Stimulated activated naive B cell treated with anti-CD40 and anti-IgM and Interleukin-4, amounts not matched to agents 10 μg/mL and 1 μg/mL and 100 μg/mL, for 72 hours (primary cell): Measurements from ENCODE around the gene TPPP3.
"Not testable (repeated sequence)": the region's sequence is repeated elsewhere in the genome, so short reads cannot be mapped to it uniquely, and the experiment has no call there.

Source experiments
- ATAC-seq, 2 donors: fragments of 150-1000 bp; cut with Tn5 transposase; replicated peaks; 2 replicates each; pipeline ENCODE4 v1.10.0; 2021; ENCODE audit warnings: moderate library complexity in 1 of 2
- DNase-seq: peaks from one replicate; pipeline ENCODE4 v3.0.0; 2021
- H3K27ac Mint-ChIP-seq: one replicate; pipeline ENCODE4 v1.8.0; 2022; ENCODE audit warnings: mild to moderate bottlenecking, mixed read lengths
- H3K27me3 Mint-ChIP-seq, 2 donors: one replicate each; pipeline ENCODE4 v1.8.0; 2022; ENCODE audit warnings: mixed read lengths in 2 of 2
- H3K36me3 Mint-ChIP-seq, 2 donors: one replicate each; pipeline ENCODE4 v1.8.0; 2022; ENCODE audit warnings: mixed read lengths in 2 of 2, mild to moderate bottlenecking in 1 of 2
- H3K4me1 Mint-ChIP-seq, 2 donors: one replicate each; pipeline ENCODE4 v1.8.0; 2022; ENCODE audit warnings: mixed read lengths in 2 of 2, mild to moderate bottlenecking in 1 of 2
- H3K4me3 Mint-ChIP-seq, 2 donors: one replicate each; pipeline ENCODE4 v1.8.0; 2022; ENCODE audit warnings: mild to moderate bottlenecking in 2 of 2, mixed read lengths in 2 of 2, moderate library complexity in 1 of 2
- H3K9me3 Mint-ChIP-seq, 2 donors: one replicate each; pipeline ENCODE4 v1.8.0; 2022; ENCODE audit warnings: mixed read lengths in 2 of 2, mild to moderate bottlenecking in 1 of 2

TPPP3 gene

GRCh38 chr16:67419931-67420330 is 26.6 kb upstream of the TPPP3 start:
- peaks cover 7 to 13% of the 10 kb centered on the region in 2 donors for H3K4me1 Mint-ChIP-seq
- DNase-seq (no peak), ATAC-seq (no peak)
- H3K27ac Mint-ChIP-seq = no peak overlapping the region
- H3K9me3 Mint-ChIP-seq = no peaks in the 10 kb centered on the region
- peaks cover 22 to 49% of the 10 kb centered on the region in 2 donors for H3K27me3 Mint-ChIP-seq
- H3K4me3 Mint-ChIP-seq = no peak overlapping the region
- H3K36me3 Mint-ChIP-seq = no peaks in the 10 kb centered on the region

DNA sequence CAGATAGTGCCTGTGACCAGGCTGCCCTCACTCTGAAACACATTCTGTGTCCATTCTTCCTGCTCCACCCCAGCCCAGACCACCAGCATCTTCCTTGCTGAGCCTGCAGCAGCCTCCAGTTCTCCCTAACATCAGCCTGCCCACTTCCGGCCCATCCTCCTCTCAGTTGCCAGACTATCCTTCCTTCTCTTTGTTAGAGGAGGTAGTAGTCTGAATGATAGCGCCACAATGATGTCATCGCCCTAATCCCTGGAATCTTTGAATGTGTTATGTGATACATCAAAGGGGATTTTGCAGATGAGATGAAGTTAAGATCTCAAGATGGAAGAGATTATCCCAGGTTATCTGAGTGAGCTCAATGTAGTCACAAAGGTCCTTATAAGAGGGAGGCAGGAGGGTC is 26.2 kb upstream of the TPPP3 start:
- Mint-ChIP-seq H3K36me3 (no peaks in the 10 kb centered on the region), H3K9me3 (no peaks in the 10 kb centered on the region), H3K27ac (no peak overlapping the region), H3K27me3 (peaks cover 18 to 44% of the 10 kb centered on the region in 2 donors), H3K4me3 (no peak overlapping the region), H3K4me1 (peaks cover 9 to 16% of the 10 kb centered on the region in 2 donors)
- no peak for DNase-seq
- no peak for ATAC-seq

DNA sequence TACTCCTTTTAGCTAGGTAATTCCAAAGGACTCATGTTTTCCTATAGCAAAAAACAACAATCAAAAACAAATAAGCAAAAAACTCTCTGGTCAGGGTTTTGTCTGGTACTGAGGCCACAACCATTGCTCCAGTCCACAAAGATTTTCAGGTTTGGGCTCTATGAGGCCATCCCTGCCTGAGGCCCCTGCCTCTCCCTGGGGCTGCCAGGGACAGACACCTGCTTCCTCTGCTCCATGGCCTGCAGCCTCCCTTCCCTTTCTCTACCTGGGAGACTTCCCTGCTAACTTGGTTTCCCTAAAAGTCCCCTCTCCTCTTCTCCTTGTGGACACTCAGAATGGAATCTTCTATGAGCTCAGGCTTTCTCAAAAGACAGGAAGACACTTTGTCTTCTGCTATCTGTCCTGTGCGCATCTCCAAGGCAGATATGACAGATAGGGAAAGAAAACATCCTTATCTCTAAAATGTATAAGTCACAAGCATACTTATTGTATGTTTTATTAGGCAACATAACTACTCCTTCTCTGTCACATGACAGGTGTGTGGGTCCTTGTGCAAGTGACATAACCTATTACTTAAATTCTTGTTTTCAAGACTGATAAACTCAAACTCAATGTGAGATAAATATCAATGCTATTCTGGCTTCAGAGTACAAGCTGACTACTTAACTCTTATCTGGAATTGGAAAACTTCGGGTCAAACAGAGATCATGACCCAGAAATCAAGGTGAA is 24.2 kb upstream of the TPPP3 start:
- H3K27ac Mint-ChIP-seq = no peak overlapping the region
- H3K4me3 Mint-ChIP-seq = peak overlapping the region; percentile 28 to 59
- H3K36me3 Mint-ChIP-seq = no peaks in the 10 kb centered on the region
- H3K4me1 Mint-ChIP-seq = peaks cover 14 to 19% of the 10 kb centered on the region in 2 donors
- H3K9me3 Mint-ChIP-seq = no peaks in the 10 kb centered on the region
- H3K27me3 Mint-ChIP-seq = peaks cover 18 to 30% of the 10 kb centered on the region in 2 donors
- ATAC-seq = no peak
- no peak for DNase-seq

GRCh38 chr16:67415872-67416793 is 22.8 kb upstream of the TPPP3 start, which contains the start of gene ZDHHC1:
Gene ZDHHC1 (minus strand): TSS chr16:67416477. CDS start chr16:67407775, 8,702 bp downstream.
- Mint-ChIP-seq H3K36me3 (no peaks in the 10 kb centered on the region), H3K4me1 (peaks cover 14 to 19% of the 10 kb centered on the region in 2 donors), H3K9me3 (no peaks in the 10 kb centered on the region), H3K27me3 (peaks cover 18 to 27% of the 10 kb centered on the region in 2 donors), H3K4me3 (peak within 1 kb of the TSS; percentile 85 to 86), H3K27ac (peak within 1 kb of the TSS; percentile 56)
- DNase-seq (peak; percentile 63), ATAC-seq (peak; percentile 90 to 92)

DNA sequence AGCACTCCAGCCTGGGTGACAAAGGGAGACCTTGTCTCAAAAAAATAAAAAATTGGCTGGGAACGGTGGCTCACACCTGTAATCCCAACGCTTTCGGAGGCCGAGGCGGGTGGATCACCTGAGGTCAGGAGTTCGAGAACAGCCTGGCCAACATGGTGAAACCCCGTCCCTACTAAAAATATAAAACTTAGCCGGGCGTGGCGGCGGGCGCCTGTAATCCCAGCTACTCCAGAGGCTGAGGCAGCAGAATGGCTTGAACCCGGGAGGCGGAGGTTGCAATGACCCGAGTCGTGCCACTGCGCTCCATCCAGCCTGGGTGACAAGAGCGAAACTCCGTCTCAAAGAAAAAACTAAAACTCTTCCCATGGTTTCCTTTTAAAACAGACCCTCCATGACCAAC is 22.1 kb upstream of the TPPP3 start:
- H3K36me3 Mint-ChIP-seq, H3K27ac Mint-ChIP-seq, H3K9me3 Mint-ChIP-seq, DNase-seq, ATAC-seq: not testable (repeated sequence)
- H3K4me3 Mint-ChIP-seq = peak overlapping the region; percentile 74 to 85
- H3K27me3 Mint-ChIP-seq = peaks cover 18 to 27% of the 10 kb centered on the region in 2 donors
- peaks cover 14 to 19% of the 10 kb centered on the region in 2 donors for H3K4me1 Mint-ChIP-seq

- ATAC-seq = no peak
- DNase-seq = no peak
- Mint-ChIP-seq H3K9me3 (no peaks in the 10 kb centered on the region), H3K27me3 (peaks cover 13 to 19% of the 10 kb centered on the region in 2 donors), H3K36me3 (no peaks in the 10 kb centered on the region), H3K4me1 (peaks cover 14 to 19% of the 10 kb centered on the region in 2 donors), H3K4me3 (no peak overlapping the region), H3K27ac (no peak overlapping the region)
These were observed 20.9 kb upstream of the TPPP3 start for GRCh38 chr16:67413978-67414911.

GRCh38 chr16:67412294-67412693 is 19.0 kb upstream of the TPPP3 start:
- Mint-ChIP-seq H3K36me3 (no peaks in the 10 kb centered on the region), H3K27me3 (peaks cover 8 to 17% of the 10 kb centered on the region in 2 donors), H3K4me3 (no peak overlapping the region), H3K9me3 (no peaks in the 10 kb centered on the region), H3K4me1 (peaks cover 14 to 19% of the 10 kb centered on the region in 2 donors), H3K27ac (no peak overlapping the region)
- ATAC-seq (no peak), DNase-seq (no peak)

DNA sequence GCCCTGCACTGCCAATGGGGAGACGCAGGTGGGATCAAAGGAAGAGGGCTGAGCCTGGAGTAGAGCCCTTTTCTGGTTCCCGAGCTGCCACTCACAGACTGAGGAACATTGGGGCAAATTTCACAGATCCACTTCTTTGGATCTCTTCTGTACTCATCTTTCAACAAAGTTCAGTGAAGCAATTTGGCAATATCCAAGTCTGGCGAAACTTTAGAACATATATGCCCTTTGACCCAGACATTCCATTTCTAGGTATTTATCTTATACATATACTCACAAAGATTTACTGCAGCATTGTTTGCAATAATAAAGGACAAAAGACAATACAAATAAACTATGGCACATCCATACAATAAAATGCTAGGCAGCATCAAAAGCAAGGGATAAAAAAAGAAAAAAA is 18.0 kb upstream of the TPPP3 start:
- DNase-seq (no peak), ATAC-seq (no peak)
- Mint-ChIP-seq H3K9me3 (no peaks in the 10 kb centered on the region), H3K27me3 (peaks cover 4 to 10% of the 10 kb centered on the region in 2 donors), H3K36me3 (no peaks in the 10 kb centered on the region), H3K4me3 (no peak overlapping the region), H3K4me1 (peaks cover 10 to 13% of the 10 kb centered on the region in 2 donors), H3K27ac (no peak overlapping the region)

GRCh38 chr16:67409631-67410030 is 16.3 kb upstream of the TPPP3 start:
- Mint-ChIP-seq H3K9me3 (no peaks in the 10 kb centered on the region), H3K27me3 (peaks cover 0 to 4% of the 10 kb centered on the region in 2 donors), H3K4me1 (peaks cover 4 to 6% of the 10 kb centered on the region in 2 donors), H3K4me3 (no peak overlapping the region), H3K27ac (no peak overlapping the region), H3K36me3 (no peaks in the 10 kb centered on the region)
- DNase-seq (no peak), ATAC-seq (no peak)

GRCh38 chr16:67407788-67408452 is 14.6 kb upstream of the TPPP3 start:
- Mint-ChIP-seq H3K27ac (no peak overlapping the region), H3K36me3 (no peaks in the 10 kb centered on the region), H3K4me3 (no peak overlapping the region), H3K9me3 (no peaks in the 10 kb centered on the region), H3K4me1 (no peaks in the 10 kb centered on the region), H3K27me3 (peaks cover 5 to 9% of the 10 kb centered on the region in 2 donors)
- DNase-seq = no peak
- no peak for ATAC-seq

DNA sequence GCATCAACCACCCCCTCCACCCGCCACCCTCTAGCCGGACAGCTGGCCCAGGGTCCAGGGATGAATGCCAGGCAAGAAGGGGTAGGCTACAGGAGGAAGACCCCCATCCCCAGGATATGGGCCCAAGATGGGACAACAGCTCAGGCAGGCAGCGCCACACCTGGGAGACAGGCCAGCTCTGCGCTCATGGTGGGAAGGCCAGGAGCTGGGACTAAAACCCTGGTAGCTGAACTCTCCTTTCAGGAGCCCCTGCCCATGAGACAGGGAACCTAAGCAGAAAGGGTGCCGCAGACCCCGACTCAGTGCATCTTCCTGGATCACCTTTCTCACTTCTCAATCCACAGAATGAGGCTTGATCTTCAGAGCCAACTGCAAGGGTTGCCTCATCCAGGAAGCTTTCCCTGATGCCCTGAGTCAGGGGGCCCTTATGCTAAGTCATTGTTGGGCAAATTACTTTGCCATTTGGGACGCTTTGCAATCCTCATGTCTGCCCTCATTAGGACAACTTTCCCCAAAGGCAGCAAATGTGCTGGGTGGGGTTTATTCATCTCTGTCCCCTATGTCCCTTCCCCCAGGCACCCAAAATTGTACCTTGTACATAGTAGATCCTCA is 14.0 kb upstream of the TPPP3 start:
- DNase-seq = no peak
- ATAC-seq = no peak
- Mint-ChIP-seq H3K9me3 (no peaks in the 10 kb centered on the region), H3K4me1 (no peaks in the 10 kb centered on the region), H3K36me3 (no peaks in the 10 kb centered on the region), H3K27me3 (peaks cover 5 to 15% of the 10 kb centered on the region in 2 donors), H3K27ac (no peak overlapping the region), H3K4me3 (no peak overlapping the region)

GRCh38 chr16:67406111-67406971 is 13.0 kb upstream of the TPPP3 start:
- Mint-ChIP-seq H3K4me3 (no peak overlapping the region), H3K4me1 (no peaks in the 10 kb centered on the region), H3K9me3 (no peaks in the 10 kb centered on the region), H3K36me3 (no peaks in the 10 kb centered on the region), H3K27me3 (peaks cover 5 to 22% of the 10 kb centered on the region in 2 donors), H3K27ac (no peak overlapping the region)
- DNase-seq (no peak), ATAC-seq (no peak)
